Vagina (tissue), 2 donors: ENCODE results near the gene CCDC89.

Source experiments
- CTCF ChIP-seq, 3 experiments: fragments of 450-650 bp in 2 of 3; fragments of 200-600 bp in 1 of 3; sonication (generic) in 1 of 3; IDR thresholded peaks; one replicate each; pipeline ENCODE4 v1.5.1; 2017 to 2019; ENCODE audit warnings: antibody characterized with exemption in 3 of 3, mild to moderate bottlenecking in 2 of 3, moderate library complexity in 2 of 3
- POLR2A ChIP-seq, 2 donors: fragments of 450-650 bp; IDR thresholded peaks; one replicate each; pipeline ENCODE4 v1.6.1; 2017; ENCODE audit warnings: antibody characterized with exemption in 2 of 2, mild to moderate bottlenecking in 2 of 2, moderate library complexity in 2 of 2

DNA sequence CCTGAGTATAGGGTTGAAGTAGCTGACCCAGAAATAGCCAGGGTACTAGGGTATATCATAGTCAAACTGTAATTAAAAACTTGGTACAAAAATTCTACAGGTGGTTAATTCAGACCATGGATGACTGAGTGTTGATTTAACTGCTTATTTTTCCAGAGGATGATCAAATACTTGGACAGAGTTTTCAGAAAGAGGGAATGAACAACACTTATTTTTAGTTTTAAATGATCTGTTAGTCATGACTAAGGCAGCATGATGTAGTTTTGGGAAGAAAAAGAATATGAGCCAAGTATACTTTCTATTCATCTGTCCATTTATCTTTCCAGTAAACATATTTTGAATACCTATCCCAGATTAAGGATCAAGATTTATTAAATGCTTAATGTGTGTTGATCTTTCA, 19.8 kb upstream of the CCDC89 start:
- TF ChIP-seq CTCF (IDR thresholded peaks at IDR 0.05) (no peak), POLR2A (IDR thresholded peaks at IDR 0.05) (no peak)
